HepG2 (cell line): ENCODE measurements around the gene DNAJB2. TPM values are rescaled to one million over a fixed set of nuclear protein-coding genes. Genes with fewer than 3 reads are reported as not detected.

Experiments used
- ATAC-seq: fragments of 200-7000 bp; cut with Tn5 transposase; 3 replicates; pipeline ENCODE4 v1.9.1; 2020; ENCODE audit warnings: mild to moderate bottlenecking, moderate library complexity
- BruUV-seq: library from RNA; stranded (reverse); fragments of 400-500 nt; replicated peaks from 2 replicates; lab custom pipeline; 2021; lab: Mats Ljungman, UMichigan
- CTCF ChIA-PET: fragments of 300-600 bp; formaldehyde crosslinking; extraction: SDS; loops from one replicate; lab custom pipeline; 2021; ENCODE audit warnings: low total read pairs, inconsistent platforms, low intra/inter-chr PET ratio; lab: Yijun Ruan, JAX
- POLR2A ChIA-PET: fragments of 350-600 bp; sonication (Branson Sonifier 250); formaldehyde crosslinking; loops from one replicate; lab custom pipeline; 2020; ENCODE audit warnings: antibody characterized with exemption, inconsistent platforms; lab: Yijun Ruan, JAX
- DNase-seq: peaks from one replicate; pipeline ENCODE4 v3.0.0-alpha.2; 2015; ENCODE audit warnings: low spot score
- FAIRE-seq: peaks from 3 replicates; lab custom pipeline; 2011; peaks lifted over from hg19 to GRCh38; lab: Jason Lieb, UNC
- H2AFZ ChIP-seq: one replicate; pipeline ENCODE4 v1.6.1; 2011; ENCODE audit warnings: low read length, inconsistent platforms
- H3K27ac ChIP-seq: fragments of 300-600 bp; 3 replicates; pipeline ENCODE4 v1.8.0; 2011; ENCODE audit warnings: mixed run types, mild to moderate bottlenecking, mixed read lengths, low read length, inconsistent platforms; ENCODE audit not compliant: insufficient read depth; ENCODE audit errors: extremely low read length
- H3K27me3 ChIP-seq, 2 experiments: fragments of 200-600 bp in 1 of 2; 2 replicates in 1 of 2; 3 replicates in 1 of 2; pipeline versions ENCODE4 v1.6.0 to v1.8.0; 2011; ENCODE audit warnings: low read length in 2 of 2, mild to moderate bottlenecking in 2 of 2, moderate library complexity in 2 of 2, inconsistent platforms in 1 of 2; ENCODE audit not compliant: insufficient read depth in 2 of 2, control insufficient read depth in 1 of 2
- H3K36me3 ChIP-seq, 2 experiments: fragments of 200-600 bp in 1 of 2; replicated peaks in 1 of 2; 2 replicates in 1 of 2; 3 replicates in 1 of 2; pipeline versions ENCODE4 v1.5.1 to v1.8.0; 2011; ENCODE audit warnings: low read length in 2 of 2, inconsistent platforms in 1 of 2; ENCODE audit not compliant: insufficient read depth in 2 of 2, control insufficient read depth in 1 of 2
- H3K4me1 ChIP-seq: 2 replicates; pipeline ENCODE4 v1.5.1; 2012; ENCODE audit warnings: low read length, inconsistent platforms; ENCODE audit not compliant: insufficient read depth
- H3K4me2 ChIP-seq: 2 replicates; pipeline ENCODE4 v1.6.0; 2011; ENCODE audit warnings: low read depth, low read length, inconsistent platforms
- H3K4me3 ChIP-seq, 3 experiments: fragments of 200-600 bp in 1 of 3; sonication (generic), shearing (Covaris generic) in 1 of 3; replicated peaks in 1 of 3; 2 replicates each; pipeline ENCODE4 v1.5.1; 2011 to 2016; ENCODE audit warnings: low read length in 3 of 3, inconsistent platforms in 2 of 3, low read depth in 2 of 3, mild to moderate bottlenecking in 2 of 3, control low read depth in 1 of 3, mixed read lengths in 1 of 3; ENCODE audit not compliant: insufficient read depth in 1 of 3
- H3K79me2 ChIP-seq: one replicate; pipeline ENCODE4 v1.6.1; 2011; ENCODE audit warnings: low read length, inconsistent platforms; ENCODE audit not compliant: insufficient read depth
- H3K9ac ChIP-seq: 2 replicates; pipeline ENCODE4 v1.6.0; 2011; ENCODE audit warnings: mild to moderate bottlenecking, low read depth, low read length, inconsistent platforms; ENCODE audit not compliant: insufficient read depth
- H3K9me3 ChIP-seq: 2 replicates; pipeline ENCODE4 v1.5.1; 2012; ENCODE audit warnings: mild to moderate bottlenecking, low read length
- H4K20me1 ChIP-seq: 2 replicates; pipeline ENCODE4 v1.6.0; 2011; ENCODE audit warnings: inconsistent platforms, mild to moderate bottlenecking, low read length, moderate library complexity; ENCODE audit not compliant: insufficient read depth
- BCL3 ChIP-seq: sonication (generic); formaldehyde crosslinking; IDR thresholded peaks from 2 replicates; pipeline ENCODE4 v1.5.1; 2020; ENCODE audit warnings: mild to moderate bottlenecking, missing genetic modification reagents, moderate library complexity
- HNRNPH1 ChIP-seq: fragments of 200-400 bp; formaldehyde crosslinking; optimal IDR thresholded peaks from 2 replicates; pipeline ENCODE3; 2017; ENCODE audit warnings: mild to moderate bottlenecking, low read depth, low read length
- PHB2 ChIP-seq: fragments of 450-650 bp; IDR thresholded peaks from 2 replicates; pipeline ENCODE4 v1.6.1; 2018; ENCODE audit not compliant: partially characterized antibody
- RFX1 ChIP-seq: fragments of 450-650 bp; IDR thresholded peaks from 2 replicates; pipeline ENCODE4 v1.6.1; 2017
- ZNF101 ChIP-seq: sonication (generic); formaldehyde crosslinking; IDR thresholded peaks from 2 replicates; pipeline ENCODE4 v1.4.0; 2020; ENCODE audit warnings: mild to moderate bottlenecking, low read depth, missing genetic modification reagents, borderline replicate concordance
- ZNF142 ChIP-seq: sonication (generic); formaldehyde crosslinking; IDR thresholded peaks from 2 replicates; pipeline ENCODE4 v1.4.0; 2020; ENCODE audit warnings: missing genetic modification reagents
- ZNF484 ChIP-seq: sonication (generic); formaldehyde crosslinking; IDR thresholded peaks from 2 replicates; pipeline ENCODE4 v1.5.1; 2020; ENCODE audit warnings: mild to moderate bottlenecking, low read depth, missing genetic modification reagents, borderline replicate concordance
- ZNF605 ChIP-seq: sonication (generic); formaldehyde crosslinking; IDR thresholded peaks from 2 replicates; pipeline ENCODE4 v1.8.0; 2022; ENCODE audit warnings: mild to moderate bottlenecking, missing genetic modification reagents
- ZNF772 ChIP-seq: sonication (generic); formaldehyde crosslinking; IDR thresholded peaks from 2 replicates; pipeline ENCODE4 v1.5.0; 2020; ENCODE audit warnings: mild to moderate bottlenecking, missing genetic modification reagents
- ZSCAN9 ChIP-seq: IDR thresholded peaks from 2 replicates; pipeline ENCODE4 v1.6.1; 2016; ENCODE audit warnings: borderline replicate concordance
- WGBS: methylation state at CpG from one replicate; pipeline ENCODE4 v1.1.6; 2017; ENCODE audit warnings: low lambda C conversion rate; 5-methylcytosine and 5-hydroxymethylcytosine counted together
- in situ Hi-C: cut with HindIII; loops from 2 replicates; pipeline ENCODE4 v1.10.0; 2017; ENCODE audit warnings: low pct_unique_long_range_greater_than_20kb; ENCODE audit not compliant: extremely low pct_ligation_motif_present
- intact Hi-C: fragments of 100-400 bp; cut with micrococcal nuclease; formaldehyde crosslinking; loops from one replicate; pipeline ENCODE4 v1.10.0; 2022; ENCODE audit not compliant: unreplicated experiment
- polyA plus RNA-seq, 8 experiments: library from polyadenylated mRNA; depleted of rRNA in 3 of 8; stranded (reverse) in 7 of 8; unstranded in 1 of 8; fragments of >200 nt; fragmentation: Illumina TruSeq in 4 of 8; extraction: Trizol in 4 of 8; gene quantifications; 2 replicates each; pipeline versions ENCODE4 v1.2.1 to v1.2.3, GENCODE V29; 2011 to 2016; ENCODE audit warnings: low read depth in 4 of 8, missing spikeins in 1 of 8, mixed read lengths in 1 of 8; ENCODE audit not compliant: insufficient read depth in 1 of 8
- total RNA-seq, 5 experiments: library from RNA; depleted of rRNA; stranded (reverse); fragments of >200 nt; fragmentation: Illumina TruSeq; extraction: Trizol; gene quantifications; 2 replicates each; pipeline ENCODE4 v1.2.3, GENCODE V29; 2016; ENCODE audit warnings: low read depth in 1 of 5

Gene DNAJB2
- total and polyA plus RNA-seq, 2 of the 13 experiments (the other 11 are each of a cell fraction or from before 2014, with no cell fraction given), result 21.3 to 31.1 TPM

DNA sequence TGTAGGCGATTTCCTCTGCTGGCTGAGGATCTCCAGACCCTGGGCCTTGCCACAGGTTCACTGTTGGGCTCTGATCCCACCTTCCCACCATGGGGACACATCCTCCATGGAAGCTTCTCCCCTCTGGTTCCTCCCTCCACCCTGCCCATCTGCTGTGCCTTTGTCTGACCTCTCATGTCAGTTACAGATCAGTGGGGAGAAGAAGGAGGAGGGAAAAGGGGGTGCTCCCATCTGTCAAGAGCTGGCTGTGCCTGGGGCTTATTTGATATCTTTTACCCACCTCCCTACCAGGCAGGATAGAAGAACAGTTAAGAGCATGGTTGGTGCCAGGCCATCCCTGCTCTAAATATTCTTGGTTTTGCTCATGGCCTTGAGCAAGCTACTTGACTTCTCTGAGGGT lies 12.3 kb upstream of the DNAJB2 start:
- ATAC-seq, result no peak
- no peak for FAIRE-seq
- H3K27me3 ChIP-seq, result peaks cover 2 to 19% of the 10 kb centered on the region in 2 experiments; a peak in 2 of 5 replicates
- DNase-seq, result no peak
- H3K4me2 ChIP-seq, result no peak overlapping the region
- no peak overlapping the region for H2AFZ ChIP-seq
- no peak overlapping the region for H3K9ac ChIP-seq
- POLR2A ChIA-PET, result no interaction called here
- CTCF ChIA-PET, result no interaction called here
- intact Hi-C loops (no loop called here), in situ Hi-C loops (no loop called here)
- H3K4me1 ChIP-seq, result peaks cover 26% of the 10 kb centered on the region
- TF ChIP-seq ZNF101 (CRISPR knock-in tag), result no peak
- TF ChIP-seq ZSCAN9 (CRISPR knock-in tag), result no peak
- TF ChIP-seq HNRNPH1, result no peak
- TF ChIP-seq ZNF142 (CRISPR knock-in tag), result no peak
- TF ChIP-seq ZNF772 (CRISPR knock-in tag), result no peak
- TF ChIP-seq ZNF484 (CRISPR knock-in tag), result no peak
- no peak for TF ChIP-seq ZNF605 (CRISPR knock-in tag)
- no peak for TF ChIP-seq BCL3
- no peak for TF ChIP-seq PHB2
- no peak for TF ChIP-seq RFX1
- no peaks in the 10 kb centered on the region for H3K36me3 ChIP-seq
- H3K27ac ChIP-seq, result no peak overlapping the region
- H3K9me3 ChIP-seq, result no peaks in the 10 kb centered on the region
- H3K79me2 ChIP-seq, result no peaks in the 10 kb centered on the region
- no TSS peak for BruUV-seq
- no peak overlapping the region for H3K4me3 ChIP-seq
- H4K20me1 ChIP-seq, result no peaks in the 10 kb centered on the region
- WGBS, result 30% methylated on average over 1 of the region's 1 CpG
